Measurements from ENCODE around the gene DHH.

DHH gene

GRCh38 chr12:49094160-49094974 lies at the start of gene DHH:
Gene DHH (minus strand): TSS chr12:49094801. CDS start chr12:49094512, 289 bp downstream.
- TF ChIP-seq ZNF341 (tag by site-specific recombination; IDR thresholded peaks at IDR 0.05; ENCODE audit: low read depth) (peak; percentile 57), KLF1 (tag by site-specific recombination; IDR thresholded peaks at IDR 0.05) (peak; percentile 68), KLF8 (tag by site-specific recombination; IDR thresholded peaks at IDR 0.05) (no peak)
- Histone ChIP-seq H3K4me1 (ENCODE audit: control insufficient read depth, insufficient read depth, low read length) (no peaks in the 10 kb centered on the region), H3K27ac (ENCODE audit: extremely low read depth, low read depth, low read length) (no peak within 1 kb of the TSS), H3K9me3 (ENCODE audit: control insufficient read depth, insufficient read depth, low read depth, low read length) (no peaks in the 10 kb centered on the region), H3K4me3 (ENCODE audit: low read depth, low read length) (no peak within 1 kb of the TSS), H3K36me3 (ENCODE audit: control insufficient read depth in 2 of 2, insufficient read depth in 1 of 2, low read length in 2 of 2) (peaks cover 5 to 38% of the 10 kb centered on the region in 2 experiments; a peak in 2 of 3 replicates)
- POLR2A ChIA-PET: interaction anchor here (1.0 to 4.8 kb wide), 3 partner anchors 16 to 36 kb away, joined by 3 to 28 read pairs (median 12); partner anchors contain the start of genes LMBR1L, RHEBL1 and TUBA1B
- CTCF ChIA-PET: interaction anchor here (0.6 to 5.0 kb wide), 11 partner anchors 8 to 170 kb away, joined by 3 to 74 read pairs (median 3); partner anchors contain the start of gene TUBA1B

GRCh38 chr12:49144384-49144783 lies 49.8 kb upstream of the DHH start:
- no peaks in the 10 kb centered on the region for H3K4me1 ChIP-seq (ENCODE audit: control insufficient read depth, insufficient read depth, low read length)
- no peak overlapping the region for H3K4me3 ChIP-seq (ENCODE audit: low read depth, low read length)
- no peak overlapping the region for H3K27ac ChIP-seq (ENCODE audit: extremely low read depth, low read depth, low read length)
- CTCF ChIA-PET: interaction anchor here (0.6 to 1.0 kb wide), 2 partner anchors 13 to 161 kb away, joined by 3 to 4 read pairs; partner anchors contain the start of gene TUBA1B
- no peaks in the 10 kb centered on the region for H3K9me3 ChIP-seq (ENCODE audit: control insufficient read depth, insufficient read depth, low read depth, low read length)
- TF ChIP-seq ZNF274 (IDR thresholded peaks at IDR 0.05; ENCODE audit: low read length): no peak
- TF ChIP-seq ZNF274 (tag by site-specific recombination; IDR thresholded peaks at IDR 0.05; ENCODE audit: borderline replicate concordance): no peak
- TF ChIP-seq ZBTB44 (tag by site-specific recombination; IDR thresholded peaks at IDR 0.05): no peak
- no peak for TF ChIP-seq CTCF (tag by site-specific recombination; IDR thresholded peaks at IDR 0.05)
- no peak for TF ChIP-seq BCL11A (tag by site-specific recombination; IDR thresholded peaks at IDR 0.05; ENCODE audit: low read depth)
- TF ChIP-seq ZNF558 (tag by site-specific recombination; IDR thresholded peaks at IDR 0.05): no peak
- TF ChIP-seq ZNF664 (tag by site-specific recombination; IDR thresholded peaks at IDR 0.05): no peak
- no peak for TF ChIP-seq ZNF280C (tag by site-specific recombination; IDR thresholded peaks at IDR 0.05)
- TF ChIP-seq ZNF514 (tag by site-specific recombination; IDR thresholded peaks at IDR 0.05): no peak
- TF ChIP-seq KLF8 (tag by site-specific recombination; IDR thresholded peaks at IDR 0.05): no peak
- TF ChIP-seq ZNF692 (tag by site-specific recombination; IDR thresholded peaks at IDR 0.05): no peak
- TF ChIP-seq ZNF580 (tag by site-specific recombination; IDR thresholded peaks at IDR 0.05): no peak
- no peak for TF ChIP-seq ZNF23 (tag by site-specific recombination; IDR thresholded peaks at IDR 0.05; ENCODE audit: borderline replicate concordance)
- no peak for TF ChIP-seq ZNF140 (tag by site-specific recombination; IDR thresholded peaks at IDR 0.05)
- TF ChIP-seq ELK4 (IDR thresholded peaks at IDR 0.05; ENCODE audit: borderline replicate concordance, low read depth, low read length): no peak
- TF ChIP-seq ZEB2 (tag by site-specific recombination; IDR thresholded peaks at IDR 0.05): no peak
- TF ChIP-seq ZNF121 (tag by site-specific recombination; IDR thresholded peaks at IDR 0.05): no peak
- POLR2A ChIA-PET: interaction anchor here (4.2 kb wide), 1 partner anchor 13 kb away, joined by 23 read pairs; the partner anchor contains the start of gene TUBA1B
- no peaks in the 10 kb centered on the region; a peak in 1 of 3 replicates for H3K36me3 ChIP-seq (ENCODE audit: control insufficient read depth in 2 of 2, insufficient read depth in 1 of 2, low read length in 2 of 2)
